HEK293T (cell line): ENCODE data around the gene DAG1.

ENCODE experiments used
- ELF4 ChIP-seq: fragments of 450-650 bp; IDR thresholded peaks from 2 replicates; pipeline ENCODE4 v1.6.1; 2017; ENCODE audit warnings: antibody characterized with exemption
- FOXA1 ChIP-seq: fragments of 450-650 bp; IDR thresholded peaks from 2 replicates; pipeline ENCODE4 v1.6.1; 2016; ENCODE audit warnings: mild to moderate bottlenecking
- FOXK2 ChIP-seq: fragments of 450-650 bp; IDR thresholded peaks from 2 replicates; pipeline ENCODE4 v1.6.1; 2016; ENCODE audit warnings: mild to moderate bottlenecking
- FOXM1 ChIP-seq: fragments of 450-650 bp; IDR thresholded peaks from 2 replicates; pipeline ENCODE4 v1.6.1; 2017; ENCODE audit warnings: mild to moderate bottlenecking, borderline replicate concordance
- L3MBTL2 ChIP-seq: fragments of 450-650 bp; conservative IDR thresholded peaks from 2 replicates; pipeline ENCODE4 v1.6.1; 2016; ENCODE audit warnings: mild to moderate bottlenecking
- PKNOX1 ChIP-seq: fragments of 450-650 bp; IDR thresholded peaks from 2 replicates; pipeline ENCODE4 v1.6.1; 2016
- SP1 ChIP-seq: fragments of 450-650 bp; IDR thresholded peaks from 2 replicates; pipeline ENCODE4 v1.6.1; 2017
- SUZ12 ChIP-seq: fragments of 450-650 bp; IDR thresholded peaks from 2 replicates; pipeline ENCODE4 v1.6.1; 2016; ENCODE audit warnings: mild to moderate bottlenecking
- ZNF384 ChIP-seq: fragments of 450-650 bp; IDR thresholded peaks from 2 replicates; pipeline ENCODE4 v1.6.1; 2016

GRCh38 chr3:49567406-49567805 is 97.3 kb downstream of the DAG1 start:
- no peak for TF ChIP-seq ELF4
- no peak for TF ChIP-seq SP1
- no peak for TF ChIP-seq SUZ12
- no peak for TF ChIP-seq PKNOX1
- no peak for TF ChIP-seq FOXA1
- TF ChIP-seq FOXK2: no peak
- TF ChIP-seq ZNF384: no peak
- no peak for TF ChIP-seq FOXM1
- TF ChIP-seq L3MBTL2: no peak
